Sigmoid colon (tissue), 4 donors: Measurements from ENCODE around the gene C1QTNF1.

Experiments
- EP300 ChIP-seq, 4 donors: sonication (generic); formaldehyde crosslinking; IDR thresholded peaks; one replicate each; pipeline ENCODE4 v1.6.1; 2017; ENCODE audit warnings: antibody characterized with exemption in 4 of 4
- POLR2A ChIP-seq, 2 donors: fragments of 450-650 bp; IDR thresholded peaks; one replicate each; pipeline ENCODE4 v1.6.1; 2016; ENCODE audit warnings: antibody characterized with exemption in 2 of 2, mild to moderate bottlenecking in 2 of 2, moderate library complexity in 2 of 2

GRCh38 chr17:79023886-79024771 lies at the start of gene C1QTNF1:
- no peak for TF ChIP-seq POLR2A (IDR thresholded peaks at IDR 0.05)
- no peak for TF ChIP-seq EP300 (IDR thresholded peaks at IDR 0.05)
